ENCODE data around the gene LAMTOR3.
"Not testable (repeated sequence)": the region's sequence is repeated elsewhere in the genome, so short reads cannot be mapped to it uniquely, and the experiment has no call there.

Gene LAMTOR3

GRCh38 chr4:99832758-99833157 lies 61.5 kb downstream of the LAMTOR3 start:
- no peak for DNase-seq (ENCODE audit: low read depth in 2 of 3, low spot score in 2 of 3)

GRCh38 chr4:99832321-99832720 lies 61.9 kb downstream of the LAMTOR3 start:
- DNase-seq (ENCODE audit: low read depth in 2 of 3, low spot score in 2 of 3), result no peak

DNA sequence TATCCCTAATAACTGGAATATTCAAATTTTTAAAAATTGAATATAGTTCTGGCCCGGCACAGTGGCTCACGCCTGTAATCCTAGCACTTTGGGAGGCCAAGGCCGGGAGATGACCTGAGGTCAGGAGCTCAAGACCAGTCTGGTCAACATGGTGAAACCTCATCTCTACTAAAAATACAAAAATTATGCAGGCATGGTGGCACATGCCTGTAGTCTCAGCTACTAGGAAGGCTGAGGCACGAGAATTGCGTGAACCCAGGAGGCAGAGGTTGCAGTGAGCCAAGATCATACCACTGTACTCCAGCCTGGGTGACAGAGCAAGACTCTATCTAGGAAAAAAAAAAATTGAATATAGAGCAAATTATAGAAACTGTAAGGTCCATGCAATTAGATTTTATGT lies 64.2 kb downstream of the LAMTOR3 start:
- not testable (repeated sequence) for DNase-seq (ENCODE audit: low read depth in 2 of 3, low spot score in 2 of 3)

DNA sequence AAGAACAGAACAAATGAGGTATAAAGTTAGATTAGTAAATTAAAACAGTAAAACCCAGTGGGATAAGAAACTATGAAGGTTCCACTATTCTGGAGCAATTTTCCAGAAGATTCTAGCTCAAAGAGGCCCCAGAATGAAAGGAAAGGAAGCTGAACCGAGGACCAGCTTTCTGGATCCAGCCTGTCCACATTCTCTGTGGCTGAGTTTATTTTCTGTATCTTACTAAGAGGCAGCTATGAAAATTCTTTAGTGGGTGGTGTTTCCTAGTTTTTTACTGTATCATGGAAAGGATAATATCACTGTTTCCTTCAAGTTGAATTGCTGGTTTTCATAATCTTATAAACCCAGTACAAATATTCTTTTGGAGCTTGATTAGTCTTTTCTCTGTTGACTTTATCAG lies 65.8 kb downstream of the LAMTOR3 start:
- no peak for DNase-seq (ENCODE audit: low read depth in 2 of 3, low spot score in 2 of 3)

Data from activated CD8-positive, alpha-beta memory T cell treated with anti-CD3 and anti-CD28 coated beads for 48 hours (primary cell).